Glomerular visceral epithelial cell (primary cell): ENCODE data around the gene ARF1.

Experiments
- DNase-seq: peaks from one replicate; pipeline ENCODE4 v3.0.0-alpha.2; 2016; ENCODE audit errors: extremely low spot score

The ARF1 gene

DNA sequence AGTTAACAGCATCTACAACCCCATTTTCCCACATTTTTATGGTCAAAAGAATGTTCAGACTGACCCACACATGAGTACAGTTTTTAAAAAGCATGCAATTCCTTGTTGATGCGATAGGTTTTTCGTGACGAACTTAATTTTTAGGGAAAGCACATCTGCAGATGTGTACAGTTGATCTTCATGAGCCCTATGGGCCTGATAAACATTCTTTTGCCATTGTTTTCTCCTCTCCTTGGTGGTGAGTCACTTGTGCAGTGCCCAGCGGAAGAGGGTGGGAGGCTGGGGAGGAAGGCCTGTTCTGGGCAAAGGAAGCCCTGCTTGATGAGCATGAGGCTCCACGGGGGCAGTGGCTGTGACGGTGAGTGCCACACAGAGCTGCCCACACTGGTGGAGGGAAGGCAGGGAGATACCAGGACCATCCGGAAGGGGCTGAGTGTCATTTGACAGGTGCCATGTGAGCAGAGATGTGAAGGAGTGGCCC, 5.3 kb downstream of the ARF1 start:
- DNase-seq, result peak; percentile 82

DNA sequence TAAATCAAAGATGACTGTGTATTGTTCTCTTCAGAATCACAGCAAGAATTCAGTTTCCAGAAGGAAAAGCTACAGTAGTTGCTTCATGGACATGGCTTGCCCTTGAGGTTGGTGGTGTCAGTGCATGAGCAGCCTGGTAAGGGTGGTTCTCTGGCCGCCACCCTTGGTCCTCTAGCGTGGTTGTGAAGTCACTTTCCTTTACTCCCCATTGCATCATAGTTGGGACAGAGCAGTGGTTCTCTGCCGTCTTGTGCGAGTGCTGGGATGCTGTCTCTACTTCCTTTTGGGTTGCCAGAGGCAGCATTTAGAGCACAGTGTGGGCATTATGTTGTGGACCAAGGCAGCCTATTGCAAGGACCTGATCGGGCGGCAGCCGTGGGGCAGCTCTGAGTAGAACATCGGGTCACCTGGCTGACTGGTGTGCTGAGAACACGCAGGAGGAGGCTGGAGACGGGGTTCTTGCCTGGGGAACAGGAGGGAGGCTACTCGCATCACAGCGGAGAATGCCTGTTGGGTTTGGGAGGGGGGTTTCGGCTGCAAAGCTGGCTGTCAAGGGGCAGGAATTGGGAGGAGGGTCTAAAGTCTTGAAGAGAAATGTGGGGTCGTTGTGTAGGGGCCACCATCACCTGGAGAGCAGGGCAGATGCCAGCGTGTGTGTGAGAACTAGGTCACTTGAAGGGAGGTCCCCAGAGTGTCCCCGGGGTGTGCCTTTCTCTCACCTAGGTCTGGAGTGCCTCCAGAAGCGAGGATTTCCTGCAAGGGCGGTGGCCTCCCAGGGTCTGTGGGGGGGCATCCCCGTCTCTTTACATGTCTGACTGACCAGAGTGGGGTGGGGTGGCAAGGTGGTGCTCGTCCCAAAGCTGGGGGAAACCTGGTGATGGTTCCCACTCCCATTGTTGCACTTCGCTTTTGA, 6.3 kb downstream of the ARF1 start:
- DNase-seq, result no peak

DNA sequence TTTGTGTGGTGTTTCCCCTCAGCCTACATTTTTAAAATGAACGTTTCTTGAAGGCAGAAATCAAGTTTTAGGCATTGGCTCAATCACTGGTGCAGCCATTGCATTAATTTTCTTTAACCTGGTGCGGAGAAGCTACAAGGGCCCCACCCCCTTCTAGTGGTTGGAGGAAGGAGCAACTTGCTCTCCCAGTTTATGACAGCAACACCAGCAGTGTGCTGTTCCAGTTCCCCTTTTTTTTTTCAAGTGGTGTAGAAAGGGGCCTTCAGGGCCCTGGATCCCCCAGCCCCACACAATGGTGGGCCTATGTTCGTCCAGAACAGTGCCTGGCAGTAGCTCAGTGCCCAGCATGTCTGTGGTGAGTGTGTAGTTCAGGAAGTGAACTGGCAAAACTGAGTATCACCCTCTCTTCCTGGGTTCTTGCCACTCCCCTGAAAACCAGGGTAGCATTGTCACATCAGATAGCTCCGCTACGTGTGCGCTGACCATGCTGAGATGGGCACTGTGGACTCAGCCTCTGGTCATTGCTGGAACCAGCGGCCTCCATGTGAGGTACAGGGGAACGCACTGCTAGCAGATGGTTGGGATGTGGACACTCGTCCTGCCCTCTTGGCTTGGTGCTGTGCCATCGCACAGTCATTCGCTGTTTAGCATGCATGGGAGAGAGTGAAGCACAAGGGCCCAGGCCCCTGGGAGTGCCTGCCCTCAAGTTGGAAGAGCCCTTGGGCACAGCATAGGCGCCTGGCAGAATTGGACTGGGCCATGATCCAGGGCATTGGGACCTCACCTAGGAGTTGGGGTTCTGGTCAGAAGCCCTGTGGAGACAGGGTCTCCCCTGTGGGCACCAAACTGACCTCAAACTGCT, 7.2 kb downstream of the ARF1 start:
- DNase-seq, result no peak

DNA sequence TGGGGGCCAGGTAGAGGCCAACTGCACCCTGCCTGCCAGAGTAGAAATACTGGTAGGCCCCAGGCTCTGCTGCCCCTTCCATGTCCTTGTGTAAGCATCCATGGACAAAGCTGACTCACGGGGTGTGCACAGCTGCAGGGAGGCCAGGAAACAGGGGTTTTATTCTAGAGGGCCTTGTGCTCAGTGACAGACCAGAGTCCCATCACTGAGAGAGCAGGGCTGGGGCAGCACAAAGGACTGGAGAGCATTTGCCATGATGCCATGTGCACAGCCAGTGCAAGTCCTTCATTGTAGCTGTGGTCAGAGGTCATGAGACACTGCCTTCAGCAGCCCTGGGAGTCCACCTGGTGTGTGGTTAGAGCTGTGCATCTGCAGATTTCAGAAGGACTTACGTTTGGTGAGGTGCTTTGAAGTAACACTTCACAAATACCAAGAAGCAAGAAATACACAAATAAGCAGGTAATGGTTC, 8.1 kb downstream of the ARF1 start:
- peak; percentile 30 for DNase-seq

DNA sequence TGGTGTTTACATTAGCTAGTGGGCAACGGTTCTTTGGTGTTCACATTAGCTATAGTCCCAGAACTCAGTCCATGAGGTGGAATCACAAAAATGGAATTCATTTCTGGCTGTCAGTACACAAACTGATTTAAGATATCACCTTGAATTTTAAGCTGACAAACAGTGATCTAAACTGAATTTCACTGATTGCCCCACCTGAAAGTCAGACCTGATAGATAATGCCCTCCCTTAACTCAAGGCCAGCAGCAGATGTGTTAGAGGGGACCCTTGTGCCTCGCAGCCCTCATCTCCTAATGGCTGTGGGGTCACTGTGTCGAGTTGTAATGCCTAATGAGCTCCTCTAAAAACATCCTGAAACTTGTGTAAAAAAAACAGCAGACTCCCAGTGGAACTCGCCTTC, 8.6 kb downstream of the ARF1 start:
- no peak for DNase-seq

DNA sequence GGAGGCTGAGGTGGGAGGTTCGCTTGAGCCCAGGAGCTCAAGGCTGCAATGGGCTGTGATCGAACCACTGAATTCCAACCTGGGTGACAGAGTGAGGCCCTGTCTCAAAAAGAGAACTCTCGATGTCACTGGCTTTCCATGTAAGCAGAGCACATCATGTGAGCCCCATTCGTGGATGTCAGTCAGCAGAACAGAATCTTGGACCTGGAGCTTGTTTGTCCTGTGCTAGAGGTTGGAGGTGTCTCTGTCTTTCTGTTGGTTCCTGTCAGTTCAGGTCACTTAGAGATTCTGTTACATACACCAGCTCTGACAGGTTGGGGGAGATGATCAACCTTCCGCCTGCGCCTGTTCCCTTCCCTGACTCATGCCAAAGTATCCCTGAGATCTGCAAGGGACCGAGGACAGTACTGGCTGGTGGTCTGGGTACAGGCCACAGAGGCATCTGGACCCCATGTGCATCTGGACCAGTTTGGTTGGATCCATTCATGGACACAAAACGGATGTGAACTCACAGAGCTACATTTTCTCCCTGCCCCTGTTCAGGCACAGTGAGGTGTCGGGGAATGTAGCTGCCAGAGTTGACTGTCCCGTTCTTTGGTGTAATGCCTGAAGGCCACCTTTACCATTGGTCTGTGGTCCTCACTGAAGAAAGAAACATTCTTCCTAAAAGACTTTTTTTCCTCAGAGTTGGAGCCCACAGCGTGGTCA, 10.0 kb downstream of the ARF1 start:
- no peak for DNase-seq

DNA sequence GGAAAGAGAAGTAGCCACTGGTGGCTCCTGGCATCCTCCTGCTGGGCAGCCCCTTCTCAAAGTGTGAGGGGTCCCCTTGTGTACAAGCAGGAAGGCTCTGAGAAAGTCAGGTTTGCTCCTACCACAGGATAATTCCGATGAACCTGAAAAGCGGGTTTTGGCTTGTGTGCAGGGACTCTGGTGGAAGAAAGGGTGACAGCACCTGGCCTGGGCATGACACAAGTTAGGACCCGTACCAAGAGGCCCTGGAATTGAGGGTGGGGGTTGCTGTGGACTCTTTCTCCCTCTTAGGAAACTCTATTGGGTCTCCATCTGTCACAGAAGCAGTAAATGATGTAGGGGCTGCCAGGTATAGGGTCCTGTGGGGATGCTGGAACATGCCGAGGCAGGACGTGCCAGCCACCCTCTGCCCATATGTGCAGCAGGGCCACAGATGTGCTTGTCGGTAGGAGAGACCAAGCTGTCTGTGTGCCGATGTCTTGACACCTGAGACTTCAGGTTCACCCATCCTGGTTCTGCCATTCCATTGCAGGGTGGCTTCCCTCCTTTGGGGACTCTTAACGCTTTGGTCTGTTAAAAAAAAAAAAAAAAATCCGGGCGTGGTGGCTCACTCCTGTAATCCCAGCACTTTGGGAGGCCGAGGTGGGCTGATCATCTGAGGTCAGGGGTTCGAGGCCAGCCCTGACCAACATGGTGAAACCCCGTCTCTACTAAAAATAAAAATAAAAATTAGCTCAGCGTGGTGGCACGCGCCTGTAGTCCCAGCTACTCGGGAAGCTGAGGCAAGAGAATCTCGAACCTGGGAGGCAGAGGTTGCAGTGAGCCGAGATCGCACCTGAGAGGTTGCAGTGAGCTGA, 10.8 kb downstream of the ARF1 start:
- no peak for DNase-seq

DNA sequence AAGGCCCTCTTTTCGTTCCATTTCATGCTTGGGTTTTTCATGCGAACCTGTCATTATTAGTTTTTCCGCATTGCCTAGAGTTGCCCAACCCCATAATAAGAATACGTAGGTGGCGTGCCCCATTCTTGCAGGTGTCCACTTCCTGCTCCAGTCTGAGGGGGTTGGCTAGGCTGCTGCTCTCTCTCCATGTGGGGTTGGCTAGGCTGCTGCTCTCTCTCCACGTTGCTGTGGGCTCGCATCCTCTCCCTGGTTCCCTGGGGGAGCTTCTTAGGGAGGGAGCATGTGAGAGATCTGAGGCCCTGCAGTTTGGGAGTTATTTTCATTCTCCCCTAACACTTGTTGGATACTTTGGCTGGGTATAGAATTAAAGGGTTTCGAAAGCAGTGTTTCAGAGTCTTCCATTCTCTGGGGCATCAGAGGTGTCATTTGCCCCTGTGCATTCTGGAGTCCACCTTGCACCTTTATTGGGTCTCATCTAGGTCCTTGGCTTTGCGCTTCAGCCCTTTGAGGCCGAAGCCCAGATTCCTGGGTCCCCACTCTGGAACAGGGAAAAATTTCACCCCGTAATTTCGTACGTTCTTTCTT, 12.0 kb downstream of the ARF1 start:
- no peak for DNase-seq

DNA sequence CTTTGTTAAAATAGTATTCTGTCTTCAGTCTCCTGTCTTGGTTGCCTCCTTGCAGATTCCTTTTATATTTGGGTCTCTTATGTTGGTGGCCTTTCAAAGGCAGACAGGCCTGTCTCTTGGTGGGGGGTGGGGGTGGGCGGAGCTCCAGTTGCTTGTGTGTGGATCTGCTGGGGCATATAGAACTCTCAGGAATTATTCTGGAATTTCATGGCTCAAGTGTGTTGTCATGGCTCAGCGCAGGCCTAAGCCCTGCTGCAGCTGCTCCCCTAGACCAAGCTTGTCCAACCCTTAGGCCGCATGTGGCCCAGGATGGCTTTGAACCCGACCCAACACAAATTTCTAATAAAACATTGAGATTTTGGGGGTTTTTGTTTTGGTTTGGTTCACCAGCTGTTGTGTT, 12.7 kb downstream of the ARF1 start:
- no peak for DNase-seq

DNA sequence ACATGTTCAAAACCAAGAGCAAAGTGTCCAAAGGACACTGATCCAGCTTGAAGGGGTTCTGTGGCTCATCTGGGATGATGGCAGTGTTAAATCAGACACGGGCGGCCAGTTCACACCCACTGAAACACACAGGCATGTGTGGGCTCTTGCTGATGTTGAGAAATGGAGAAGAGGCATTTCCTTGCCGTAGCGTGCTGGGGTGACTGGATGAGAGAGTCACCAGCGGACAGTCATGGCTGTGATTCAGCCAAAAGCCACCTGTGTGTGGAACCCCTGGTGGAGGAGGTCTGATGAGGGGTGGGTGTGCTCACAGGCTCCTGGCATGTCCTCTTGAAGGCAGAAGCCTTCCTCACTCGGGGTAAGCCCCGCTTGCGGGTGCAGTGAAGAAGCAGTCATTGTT, 13.4 kb downstream of the ARF1 start:
- no peak for DNase-seq

DNA sequence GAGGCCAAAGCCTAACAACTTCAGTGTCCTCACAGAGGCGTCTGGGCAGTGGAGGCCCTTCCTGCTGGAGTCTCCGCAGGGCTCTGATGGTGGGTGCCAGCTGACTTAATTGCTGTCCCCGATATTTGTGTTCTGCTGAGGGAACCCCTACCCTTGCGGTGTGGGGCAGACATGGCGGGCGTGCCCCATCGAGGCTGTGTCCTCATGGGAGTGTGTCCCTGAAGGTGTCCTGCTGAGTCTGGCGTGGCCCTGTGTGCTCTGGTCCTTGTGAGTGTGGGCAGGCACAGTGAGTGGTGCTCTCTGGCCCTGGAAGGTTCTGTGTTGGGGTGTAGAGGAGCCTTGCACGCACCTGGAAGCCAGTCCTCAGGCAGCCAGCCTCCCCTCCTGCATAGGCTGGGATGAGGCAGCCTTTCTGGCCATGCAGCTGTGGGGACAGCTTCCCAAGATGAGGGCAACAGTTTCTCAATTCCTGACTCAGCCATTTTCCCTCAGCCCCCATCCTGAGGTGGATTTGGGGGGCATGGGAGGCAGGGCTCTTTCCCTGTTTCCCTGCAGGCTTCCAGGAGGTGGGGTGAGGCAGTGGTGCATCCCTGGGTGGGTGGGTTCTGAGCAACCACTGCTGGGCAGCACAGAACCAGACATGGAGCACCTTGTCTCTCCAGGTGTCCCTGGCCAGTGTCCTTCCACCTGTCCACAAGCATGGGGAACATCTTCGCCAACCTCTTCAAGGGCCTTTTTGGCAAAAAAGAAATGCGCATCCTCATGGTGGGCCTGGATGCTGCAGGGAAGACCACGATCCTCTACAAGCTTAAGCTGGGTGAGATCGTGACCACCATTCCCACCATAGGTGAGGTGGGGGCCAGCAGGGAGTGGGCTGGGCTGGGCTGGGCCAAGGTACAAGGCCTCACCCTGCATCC, 14.2 kb downstream of the ARF1 start:
- no peak for DNase-seq

DNA sequence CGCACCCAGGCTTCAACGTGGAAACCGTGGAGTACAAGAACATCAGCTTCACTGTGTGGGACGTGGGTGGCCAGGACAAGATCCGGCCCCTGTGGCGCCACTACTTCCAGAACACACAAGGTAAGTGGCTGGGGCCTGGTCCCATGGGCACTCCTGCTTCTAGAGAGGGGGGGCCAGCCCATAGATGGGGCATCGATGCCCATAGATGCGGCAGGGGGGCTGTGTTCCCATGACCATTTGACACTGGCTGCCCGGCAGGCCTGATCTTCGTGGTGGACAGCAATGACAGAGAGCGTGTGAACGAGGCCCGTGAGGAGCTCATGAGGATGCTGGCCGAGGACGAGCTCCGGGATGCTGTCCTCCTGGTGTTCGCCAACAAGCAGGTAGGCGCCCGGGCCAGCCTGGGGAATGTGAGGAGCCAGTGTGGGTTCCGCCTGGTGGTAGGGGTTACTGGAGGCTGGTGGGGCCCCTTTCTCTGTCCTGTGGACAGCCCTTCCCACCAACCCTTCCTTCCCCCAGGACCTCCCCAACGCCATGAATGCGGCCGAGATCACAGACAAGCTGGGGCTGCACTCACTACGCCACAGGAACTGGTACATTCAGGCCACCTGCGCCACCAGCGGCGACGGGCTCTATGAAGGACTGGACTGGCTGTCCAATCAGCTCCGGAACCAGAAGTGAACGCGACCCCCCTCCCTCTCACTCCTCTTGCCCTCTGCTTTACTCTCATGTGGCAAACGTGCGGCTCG, 15.0 kb downstream of the ARF1 start:
- no peak for DNase-seq

DNA sequence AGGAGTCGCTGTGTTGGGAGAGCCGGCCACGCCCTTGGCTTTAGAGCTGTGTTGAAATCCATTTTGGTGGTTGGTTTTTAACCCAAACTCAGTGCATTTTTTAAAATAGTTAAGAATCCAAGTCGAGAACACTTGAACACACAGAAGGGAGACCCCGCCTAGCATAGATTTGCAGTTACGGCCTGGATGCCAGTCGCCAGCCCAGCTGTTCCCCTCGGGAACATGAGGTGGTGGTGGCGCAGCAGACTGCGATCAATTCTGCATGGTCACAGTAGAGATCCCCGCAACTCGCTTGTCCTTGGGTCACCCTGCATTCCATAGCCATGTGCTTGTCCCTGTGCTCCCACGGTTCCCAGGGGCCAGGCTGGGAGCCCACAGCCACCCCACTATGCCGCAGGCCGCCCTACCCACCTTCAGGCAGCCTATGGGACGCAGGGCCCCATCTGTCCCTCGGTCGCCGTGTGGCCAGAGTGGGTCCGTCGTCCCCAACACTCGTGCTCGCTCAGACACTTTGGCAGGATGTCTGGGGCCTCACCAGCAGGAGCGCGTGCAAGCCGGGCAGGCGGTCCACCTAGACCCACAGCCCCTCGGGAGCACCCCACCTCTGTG, 15.9 kb downstream of the ARF1 start:
- no peak for DNase-seq

DNA sequence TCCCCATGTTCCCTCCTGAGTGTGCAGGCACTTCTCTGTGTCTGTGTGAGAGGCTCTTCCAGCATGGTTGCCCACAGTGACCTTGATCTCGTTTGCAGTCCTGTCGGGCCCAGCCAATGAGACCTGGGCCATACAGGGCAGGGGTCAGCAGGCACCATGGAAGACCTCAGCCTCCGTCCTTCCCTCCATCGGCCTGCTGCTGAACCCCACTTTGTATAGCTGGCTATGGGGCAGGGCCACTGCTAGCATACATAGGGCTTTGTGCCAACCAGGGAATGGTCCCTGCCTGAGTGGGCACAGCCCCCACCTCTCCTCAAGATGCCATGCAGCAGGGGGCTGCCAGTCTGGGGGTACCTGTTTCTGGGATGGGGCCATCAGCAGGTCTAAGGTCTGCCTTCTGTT, 16.8 kb downstream of the ARF1 start:
- no peak for DNase-seq

DNA sequence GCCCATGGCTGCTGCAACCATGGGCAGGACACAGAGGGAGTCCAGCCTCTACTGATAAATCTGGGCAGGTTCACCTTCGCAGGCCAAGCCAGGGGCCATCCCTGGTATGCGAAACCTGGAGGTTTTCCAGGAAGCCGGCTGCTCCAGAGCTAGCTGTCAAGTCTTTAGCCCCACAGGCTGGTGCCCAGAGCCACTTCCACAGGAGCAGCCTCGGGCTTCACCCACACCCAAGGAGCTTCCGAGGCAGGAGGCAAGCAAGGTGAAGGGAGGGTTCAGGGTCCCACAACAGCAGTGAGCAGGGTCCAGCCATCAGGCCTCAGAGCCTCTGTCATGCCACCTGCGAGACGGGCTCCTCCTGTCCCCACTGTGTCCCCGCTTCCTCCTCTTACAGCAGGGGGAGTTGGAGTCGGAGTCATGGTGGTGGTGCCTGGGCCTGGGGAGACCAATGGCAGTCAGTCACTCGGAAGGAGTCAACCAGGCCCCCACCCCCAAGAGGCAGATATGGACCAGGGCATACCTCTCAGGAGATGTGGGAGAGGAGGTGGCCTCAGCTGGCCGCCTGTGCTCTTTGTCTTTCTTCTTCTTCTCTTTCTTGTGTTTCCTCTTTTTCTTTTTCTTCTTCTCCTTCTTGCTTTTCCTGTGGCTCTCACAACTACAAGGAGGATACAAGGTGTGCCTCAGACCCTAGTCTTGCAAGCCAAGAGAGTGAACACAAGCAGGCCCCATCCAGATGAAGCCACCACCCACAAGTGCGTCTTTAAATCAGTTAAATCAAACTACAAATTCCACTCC, 18.5 kb downstream of the ARF1 start:
- no peak for DNase-seq

DNA sequence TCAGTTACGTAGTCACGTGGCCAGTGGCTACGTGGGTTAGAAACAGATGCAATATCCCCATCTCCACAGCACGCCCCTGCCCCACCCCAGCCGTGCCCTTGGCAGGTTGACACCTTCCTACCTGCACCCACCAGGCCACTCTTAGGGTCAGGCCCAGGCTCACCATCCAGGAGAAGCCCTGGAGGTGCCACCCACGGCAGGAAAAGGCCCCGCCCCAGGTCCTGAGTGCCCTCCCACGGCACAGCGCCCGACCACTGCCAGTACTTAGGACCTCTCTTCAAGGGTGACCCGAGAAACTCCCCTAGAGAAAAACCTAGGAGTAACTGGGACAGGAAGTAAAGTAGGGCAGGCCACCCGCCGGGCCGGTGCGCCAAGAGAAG, 19.1 kb downstream of the ARF1 start:
- no peak for DNase-seq

DNA sequence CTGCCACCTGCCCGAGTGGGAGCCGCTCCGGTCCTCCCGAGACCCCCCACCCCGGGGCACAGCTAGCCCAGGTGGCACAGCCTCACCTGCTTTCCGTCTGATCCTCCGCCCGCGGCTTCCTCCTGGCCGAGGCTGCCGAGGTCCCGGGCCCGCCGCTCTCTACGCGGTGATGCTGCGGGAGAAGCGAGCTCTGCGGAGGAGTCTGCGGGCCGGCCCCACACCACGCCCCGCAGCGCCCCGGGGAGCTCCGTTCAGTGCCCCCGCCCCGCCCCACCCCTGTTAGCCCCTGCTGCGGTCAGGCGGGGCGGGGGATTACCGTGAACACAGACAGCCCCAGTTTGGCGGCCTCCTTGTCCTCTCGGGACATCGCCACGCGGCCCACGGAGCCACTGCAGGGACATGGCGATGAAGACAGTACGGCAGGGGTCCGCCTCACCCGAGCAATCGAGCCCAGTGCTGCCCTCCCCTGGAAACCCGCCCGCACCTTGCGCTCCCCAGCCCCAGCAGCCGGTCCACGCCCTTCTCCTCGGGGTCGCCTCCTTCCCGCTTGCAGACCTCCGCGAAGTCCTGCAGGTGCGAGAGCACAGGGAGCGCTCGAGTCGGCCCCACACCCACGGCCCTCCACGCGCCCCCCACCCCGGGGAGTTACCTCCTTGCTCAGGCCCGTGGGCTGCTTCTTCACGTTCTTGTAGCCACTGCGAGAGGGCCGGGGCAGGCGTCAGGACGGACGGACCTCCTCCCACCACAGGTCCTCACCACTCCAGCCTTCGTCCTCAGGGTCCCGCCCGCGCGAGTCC, 19.7 kb downstream of the ARF1 start:
- DNase-seq, result peak; percentile 61
